Measurements from ENCODE around the gene LYRM9.

The LYRM9 gene

GRCh38 chr17:27938241-27938640 lies 45.1 kb upstream of the LYRM9 start (continued):
- TF ChIP-seq, protein P1, sequence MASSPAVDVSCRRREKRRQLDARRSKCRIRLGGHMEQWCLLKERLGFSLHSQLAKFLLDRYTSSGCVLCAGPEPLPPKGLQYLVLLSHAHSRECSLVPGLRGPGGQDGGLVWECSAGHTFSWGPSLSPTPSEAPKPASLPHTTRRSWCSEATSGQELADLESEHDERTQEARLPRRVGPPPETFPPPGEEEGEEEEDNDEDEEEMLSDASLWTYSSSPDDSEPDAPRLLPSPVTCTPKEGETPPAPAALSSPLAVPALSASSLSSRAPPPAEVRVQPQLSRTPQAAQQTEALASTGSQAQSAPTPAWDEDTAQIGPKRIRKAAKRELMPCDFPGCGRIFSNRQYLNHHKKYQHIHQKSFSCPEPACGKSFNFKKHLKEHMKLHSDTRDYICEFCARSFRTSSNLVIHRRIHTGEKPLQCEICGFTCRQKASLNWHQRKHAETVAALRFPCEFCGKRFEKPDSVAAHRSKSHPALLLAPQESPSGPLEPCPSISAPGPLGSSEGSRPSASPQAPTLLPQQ (tag by site-specific recombination; IDR thresholded peaks at IDR 0.05), result no peak
- no peak for TF ChIP-seq ZNF639 (tag by site-specific recombination; IDR thresholded peaks at IDR 0.05)
- no peak for TF ChIP-seq ZNF311 (tag by site-specific recombination; IDR thresholded peaks at IDR 0.05; ENCODE audit: borderline replicate concordance)
- no peak for TF ChIP-seq ZNF157 (tag by site-specific recombination; IDR thresholded peaks at IDR 0.05)
- no peak for TF ChIP-seq KLF17 (tag by site-specific recombination; IDR thresholded peaks at IDR 0.05)
- no peak for TF ChIP-seq SCRT2 (tag by site-specific recombination; IDR thresholded peaks at IDR 0.05)
- TF ChIP-seq, protein P2, sequence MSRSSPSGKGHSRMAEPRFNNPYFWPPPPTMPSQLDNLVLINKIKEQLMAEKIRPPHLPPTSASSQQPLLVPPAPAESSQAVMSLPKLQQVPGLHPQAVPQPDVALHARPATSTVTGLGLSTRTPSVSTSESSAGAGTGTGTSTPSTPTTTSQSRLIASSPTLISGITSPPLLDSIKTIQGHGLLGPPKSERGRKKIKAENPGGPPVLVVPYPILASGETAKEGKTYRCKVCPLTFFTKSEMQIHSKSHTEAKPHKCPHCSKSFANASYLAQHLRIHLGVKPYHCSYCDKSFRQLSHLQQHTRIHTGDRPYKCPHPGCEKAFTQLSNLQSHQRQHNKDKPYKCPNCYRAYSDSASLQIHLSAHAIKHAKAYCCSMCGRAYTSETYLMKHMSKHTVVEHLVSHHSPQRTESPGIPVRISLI (tag by site-specific recombination; IDR thresholded peaks at IDR 0.05), result no peak
- no peak for TF ChIP-seq ZNF529 (tag by site-specific recombination; IDR thresholded peaks at IDR 0.05; ENCODE audit: insufficient replicate concordance)

- no peaks in the 10 kb centered on the region for H3K9me3 ChIP-seq (ENCODE audit: control insufficient read depth, insufficient read depth, low read depth, low read length)
- H3K4me1 ChIP-seq (ENCODE audit: control insufficient read depth, insufficient read depth, low read length), result no peaks in the 10 kb centered on the region
- ChIA-PET POLR2A (no interaction called here), CTCF (no interaction called here)
- TF ChIP-seq ZNF585B (tag by site-specific recombination; IDR thresholded peaks at IDR 0.05) (no peak), MZF1 (tag by site-specific recombination; IDR thresholded peaks at IDR 0.05; ENCODE audit: borderline replicate concordance) (no peak), BCL11B (tag by site-specific recombination; IDR thresholded peaks at IDR 0.05; ENCODE audit: low read depth) (no peak), ZNF837 (tag by site-specific recombination; IDR thresholded peaks at IDR 0.05) (no peak), HOXA7 (CRISPR knock-in tag; IDR thresholded peaks at IDR 0.05; ENCODE audit: borderline replicate concordance) (no peak), ZNF501 (tag by site-specific recombination; IDR thresholded peaks at IDR 0.05) (no peak), CTCF (tag by site-specific recombination; IDR thresholded peaks at IDR 0.05) (no peak), SP3 (tag by site-specific recombination; IDR thresholded peaks at IDR 0.05) (no peak)
- TF ChIP-seq, protein P3, sequence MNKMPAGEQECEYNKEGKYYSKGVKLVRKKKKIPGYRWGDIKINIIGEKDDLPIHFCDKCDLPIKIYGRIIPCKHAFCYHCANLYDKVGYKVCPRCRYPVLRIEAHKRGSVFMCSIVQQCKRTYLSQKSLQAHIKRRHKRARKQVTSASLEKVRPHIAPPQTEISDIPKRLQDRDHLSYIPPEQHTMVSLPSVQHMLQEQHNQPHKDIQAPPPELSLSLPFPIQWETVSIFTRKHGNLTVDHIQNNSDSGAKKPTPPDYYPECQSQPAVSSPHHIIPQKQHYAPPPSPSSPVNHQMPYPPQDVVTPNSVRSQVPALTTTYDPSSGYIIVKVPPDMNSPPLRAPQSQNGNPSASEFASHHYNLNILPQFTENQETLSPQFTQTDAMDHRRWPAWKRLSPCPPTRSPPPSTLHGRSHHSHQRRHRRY (tag by site-specific recombination; IDR thresholded peaks at IDR 0.05), result no peak
- TF ChIP-seq, protein P4, sequence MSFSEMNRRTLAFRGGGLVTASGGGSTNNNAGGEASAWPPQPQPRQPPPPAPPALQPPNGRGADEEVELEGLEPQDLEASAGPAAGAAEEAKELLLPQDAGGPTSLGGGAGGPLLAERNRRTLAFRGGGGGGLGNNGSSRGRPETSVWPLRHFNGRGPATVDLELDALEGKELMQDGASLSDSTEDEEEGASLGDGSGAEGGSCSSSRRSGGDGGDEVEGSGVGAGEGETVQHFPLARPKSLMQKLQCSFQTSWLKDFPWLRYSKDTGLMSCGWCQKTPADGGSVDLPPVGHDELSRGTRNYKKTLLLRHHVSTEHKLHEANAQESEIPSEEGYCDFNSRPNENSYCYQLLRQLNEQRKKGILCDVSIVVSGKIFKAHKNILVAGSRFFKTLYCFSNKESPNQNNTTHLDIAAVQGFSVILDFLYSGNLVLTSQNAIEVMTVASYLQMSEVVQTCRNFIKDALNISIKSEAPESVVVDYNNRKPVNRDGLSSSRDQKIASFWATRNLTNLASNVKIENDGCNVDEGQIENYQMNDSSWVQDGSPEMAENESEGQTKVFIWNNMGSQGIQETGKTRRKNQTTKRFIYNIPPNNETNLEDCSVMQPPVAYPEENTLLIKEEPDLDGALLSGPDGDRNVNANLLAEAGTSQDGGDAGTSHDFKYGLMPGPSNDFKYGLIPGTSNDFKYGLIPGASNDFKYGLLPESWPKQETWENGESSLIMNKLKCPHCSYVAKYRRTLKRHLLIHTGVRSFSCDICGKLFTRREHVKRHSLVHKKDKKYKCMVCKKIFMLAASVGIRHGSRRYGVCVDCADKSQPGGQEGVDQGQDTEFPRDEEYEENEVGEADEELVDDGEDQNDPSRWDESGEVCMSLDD (tag by site-specific recombination; IDR thresholded peaks at IDR 0.05), result no peak
- H3K36me3 ChIP-seq (ENCODE audit: control insufficient read depth in 2 of 2, insufficient read depth in 1 of 2, low read length in 2 of 2), result no peaks in the 10 kb centered on the region
- no peak overlapping the region for H3K27ac ChIP-seq (ENCODE audit: extremely low read depth, low read depth, low read length)
- no peak overlapping the region for H3K4me3 ChIP-seq (ENCODE audit: low read depth, low read length)
Measured at GRCh38 chr17:27937025-27937546, 43.9 kb upstream of the LYRM9 start.

Data from HEK293 (cell line).